HCT116 (cell line): ENCODE results near the gene ITGAE. TPM values are rescaled to one million over a fixed set of nuclear protein-coding genes. Genes with fewer than 3 reads are reported as not detected.
A peak's percentile ranks its signal among the peaks of the same experiment; 100 is the strongest.

ENCODE experiments used
- ATAC-seq: fragments of 200-7000 bp; cut with Tn5 transposase; 2 replicates; pipeline ENCODE4 v1.9.1; 2020; ENCODE audit warnings: mild to moderate bottlenecking, moderate library complexity
- BruUV-seq: library from RNA; stranded (reverse); fragments of 400-500 nt; replicated peaks from 2 replicates; lab custom pipeline; 2021; lab: Mats Ljungman, UMichigan
- CTCF ChIA-PET: fragments of 300-600 bp; sonication (Branson Sonifier 250); formaldehyde crosslinking; loops from one replicate; lab custom pipeline; 2021; ENCODE audit warnings: antibody characterized with exemption; lab: Charles Lee
- POLR2A ChIA-PET: fragments of 300-600, 350-600 bp; sonication (Branson Sonifier 250); formaldehyde crosslinking; loops from one replicate; lab custom pipeline; 2021; ENCODE audit warnings: antibody characterized with exemption; lab: Charles Lee
- RAD21 ChIA-PET, 2 experiments: fragments of 300-600 bp; sonication (Branson Sonifier 250); formaldehyde crosslinking; loops; one replicate each; lab custom pipeline; 2023; ENCODE audit warnings: low total read pairs in 2 of 2; ENCODE audit not compliant: uncharacterized antibody in 2 of 2, unreplicated experiment in 2 of 2, low non-redundant PET in 1 of 2; lab: Charles Lee
- DNase-seq: peaks from one replicate; pipeline ENCODE4 v3.0.0-alpha.2; 2010; ENCODE audit warnings: low read depth, low spot score
- H2AFZ ChIP-seq: fragments of 200-600 bp; shearing (Covaris generic), sonication (generic); 2 replicates; pipeline ENCODE4 v1.6.1; 2017; ENCODE audit warnings: low read depth, mixed run types, mixed read lengths, antibody characterized with exemption, low read length; ENCODE audit not compliant: poor library complexity, severe bottlenecking
- H3K27ac ChIP-seq: 2 replicates; pipeline ENCODE4 v1.5.1; 2012; ENCODE audit warnings: low read depth, low read length
- H3K27me3 ChIP-seq: fragments of 200-600 bp; sonication (generic); 2 replicates; pipeline ENCODE4 v1.6.1; 2016; ENCODE audit warnings: mixed run types, low read length, mixed read lengths; ENCODE audit not compliant: insufficient read depth
- H3K36me3 ChIP-seq, 2 experiments: fragments of 200-500 bp in 1 of 2; fragments of 200-600 bp in 1 of 2; sonication (Bioruptor generic) in 1 of 2; sonication (generic) in 1 of 2; 2 replicates each; pipeline versions ENCODE4 v1.5.1 to v1.6.1; 2014 to 2016; ENCODE audit warnings: low read length in 2 of 2, inconsistent platforms in 1 of 2, mixed read lengths in 1 of 2, mixed run types in 1 of 2; ENCODE audit not compliant: insufficient read depth in 2 of 2, control insufficient read depth in 1 of 2
- H3K4me1 ChIP-seq, 2 experiments: fragments of 200-600 bp in 1 of 2; sonication (generic) in 1 of 2; 2 replicates each; pipeline versions ENCODE4 v1.5.1 to v1.6.1; 2012 to 2017; ENCODE audit warnings: low read length in 2 of 2, inconsistent platforms in 1 of 2, mild to moderate bottlenecking in 1 of 2, mixed read lengths in 1 of 2, mixed run types in 1 of 2, moderate library complexity in 1 of 2; ENCODE audit not compliant: insufficient read depth in 2 of 2, control insufficient read depth in 1 of 2
- H3K4me2 ChIP-seq: fragments of 200-600 bp; sonication (generic); 2 replicates; pipeline ENCODE4 v1.6.1; 2017; ENCODE audit warnings: mixed run types, low read length, mixed read lengths
- H3K4me3 ChIP-seq, 2 experiments: fragments of 200-600 bp in 1 of 2; sonication (generic) in 1 of 2; replicated peaks in 1 of 2; 2 replicates each; pipeline ENCODE4 v1.5.1; 2011 to 2016; ENCODE audit warnings: low read length in 2 of 2, control low read depth in 1 of 2, low read depth in 1 of 2, mild to moderate bottlenecking in 1 of 2, mixed read lengths in 1 of 2, mixed run types in 1 of 2
- H3K79me2 ChIP-seq: fragments of 200-600 bp; sonication (generic); 2 replicates; pipeline ENCODE4 v1.6.1; 2017; ENCODE audit warnings: mild to moderate bottlenecking, mixed run types, low read length, moderate library complexity, mixed read lengths; ENCODE audit not compliant: insufficient read depth
- H3K9ac ChIP-seq: fragments of 200-600 bp; sonication (generic); 2 replicates; pipeline ENCODE4 v1.6.1; 2016; ENCODE audit warnings: low read length, mixed read lengths
- H3K9me2 ChIP-seq: fragments of 200-600 bp; sonication (generic), shearing (Covaris generic); 2 replicates; pipeline ENCODE4 v1.6.1; 2017; ENCODE audit warnings: mixed run types, mild to moderate bottlenecking, moderate library complexity; ENCODE audit not compliant: insufficient read depth
- H3K9me3 ChIP-seq, 2 experiments: fragments of 200-500 bp in 1 of 2; fragments of 200-600 bp in 1 of 2; sonication (Bioruptor generic) in 1 of 2; sonication (generic) in 1 of 2; 2 replicates each; pipeline ENCODE4 v1.6.1; 2014 to 2017; ENCODE audit warnings: low read length in 2 of 2, mixed read lengths in 2 of 2, inconsistent platforms in 1 of 2, low read depth in 1 of 2, mild to moderate bottlenecking in 1 of 2, mixed run types in 1 of 2, moderate library complexity in 1 of 2; ENCODE audit not compliant: control insufficient read depth in 1 of 2, insufficient read depth in 1 of 2
- H4K20me1 ChIP-seq: fragments of 200-600 bp; sonication (generic), shearing (Covaris generic); 2 replicates; pipeline ENCODE4 v1.6.1; 2017; ENCODE audit warnings: mixed run types, mild to moderate bottlenecking, moderate library complexity; ENCODE audit not compliant: insufficient read depth
- EGR1 ChIP-seq: IDR thresholded peaks from 2 replicates; pipeline ENCODE4 v1.6.1; 2012; ENCODE audit warnings: low read depth
- FOSL1 ChIP-seq: IDR thresholded peaks from 2 replicates; pipeline ENCODE4 v1.6.1; 2012; ENCODE audit warnings: low read depth
- JUND ChIP-seq: IDR thresholded peaks from 2 replicates; pipeline ENCODE4 v1.6.1; 2012
- MAX ChIP-seq: IDR thresholded peaks from 2 replicates; pipeline ENCODE4 v1.6.1; 2012
- POLR2A ChIP-seq: IDR thresholded peaks from 2 replicates; pipeline ENCODE4 v1.7.0; 2011; ENCODE audit warnings: borderline replicate concordance; ENCODE audit not compliant: insufficient read depth, insufficient read length; ENCODE audit errors: extremely low read depth
- POLR2AphosphoS5 ChIP-seq: IDR thresholded peaks from 2 replicates; pipeline ENCODE4 v1.6.1; 2011; ENCODE audit warnings: mild to moderate bottlenecking, low read depth, low read length, moderate library complexity
- SIN3A ChIP-seq: IDR thresholded peaks from 2 replicates; pipeline ENCODE4 v1.6.1; 2012; ENCODE audit warnings: low read depth
- SP1 ChIP-seq: IDR thresholded peaks from 2 replicates; pipeline ENCODE4 v1.6.1; 2012; ENCODE audit warnings: low read depth
- SRF ChIP-seq: IDR thresholded peaks from 2 replicates; pipeline ENCODE4 v1.6.1; 2012; ENCODE audit warnings: low read depth
- YY1 ChIP-seq: IDR thresholded peaks from 2 replicates; pipeline ENCODE4 v1.6.1; 2011; ENCODE audit warnings: low read length, low read depth, moderate library complexity, mild to moderate bottlenecking; ENCODE audit not compliant: insufficient replicate concordance; ENCODE audit errors: extremely low read depth
- ZBTB33 ChIP-seq: IDR thresholded peaks from 2 replicates; pipeline ENCODE4 v1.6.1; 2011; ENCODE audit warnings: mild to moderate bottlenecking, low read length, moderate library complexity; ENCODE audit not compliant: insufficient replicate concordance; ENCODE audit errors: extremely low read depth
- ZFX ChIP-seq: fragments of 450-650 bp; IDR thresholded peaks from 2 replicates; pipeline ENCODE4 v1.6.1; 2017
- intact Hi-C: fragments of 100-400 bp; cut with micrococcal nuclease; formaldehyde crosslinking; loops from 2 replicates; pipeline ENCODE4 v1.10.0; 2022
- total RNA-seq: library from RNA; stranded (reverse); gene quantifications from one replicate; pipeline ENCODE4 v1.2.1, GENCODE V29; 2021; ENCODE audit not compliant: unreplicated experiment

ITGAE gene
- total RNA-seq, 1 experiment from 2014 or later, result 19.9 TPM

- peaks cover 42% of the 10 kb centered on the region for H3K79me2 ChIP-seq
- H3K9me2 ChIP-seq, result no peaks in the 10 kb centered on the region
- no peaks in the 10 kb centered on the region for H3K27me3 ChIP-seq
- intact Hi-C loops, result no loop called here
- BruUV-seq, result TSS peak; percentile 42
- ATAC-seq (peak; percentile 74), DNase-seq (no peak)
- no peaks in the 10 kb centered on the region for H3K36me3 ChIP-seq
- no peaks in the 10 kb centered on the region; the same call in 1 of the 2 replicates for H4K20me1 ChIP-seq
- peak overlapping the region; percentile 74 to 85 for H3K4me3 ChIP-seq
- H2AFZ ChIP-seq, result no peak overlapping the region
- TF ChIP-seq SIN3A (peak; percentile 94), EGR1 (peak; percentile 38; the same call in 1 of the 2 replicates), SRF (no peak), POLR2AphosphoS5 (no peak; the same call in 1 of the 2 replicates), YY1 (no peak), JUND (peak; percentile 50), ZBTB33 (no peak), FOSL1 (peak; percentile 62), SP1 (peak; percentile 40; the same call in 1 of the 2 replicates), MAX (peak; percentile 58; the same call in 1 of the 2 replicates), POLR2A (no peak), ZFX (no peak)
- ChIA-PET RAD21 (no interaction called here), CTCF (interaction anchor here (0.8 to 2.8 kb wide), 2 partner anchors 15 to 20 kb away, joined by 3 to 11 read pairs; no protein-coding TSS in a partner anchor), POLR2A (interaction anchor here (1.0 to 1.8 kb wide), 4 partner anchors 10 to 32 kb away, joined by 3 to 5 read pairs (median 3); partner anchors contain the start of genes CTNS and SHPK)
- H3K9ac ChIP-seq, result peak overlapping the region; percentile 97
- peak overlapping the region; percentile 97 for H3K27ac ChIP-seq
- H3K9me3 ChIP-seq, result no peaks in the 10 kb centered on the region
- H3K4me1 ChIP-seq, result peaks cover 8 to 20% of the 10 kb centered on the region in 2 experiments
- H3K4me2 ChIP-seq, result peak overlapping the region; percentile 74
Measured at GRCh38 chr17:3667366-3668278, 133.4 kb downstream of the ITGAE start.
